GM23248 (cell line): ENCODE measurements around the gene CAPN2. TPM values are rescaled to one million over a fixed set of nuclear protein-coding genes. Genes with fewer than 3 reads are reported as not detected.

Source experiments
- DNase-seq: peaks from one replicate; pipeline ENCODE4 v3.0.0-alpha.2; 2015
- H2AFZ ChIP-seq: fragments of 200-600 bp; sonication (generic); 2 replicates; pipeline ENCODE4 v1.6.1; 2016; ENCODE audit warnings: antibody characterized with exemption
- H3F3A ChIP-seq: fragments of 200-600 bp; sonication (generic); 2 replicates; pipeline ENCODE4 v1.6.1; 2016; ENCODE audit warnings: mild to moderate bottlenecking, antibody characterized with exemption, mixed run types; ENCODE audit not compliant: insufficient read depth
- H3K27ac ChIP-seq: fragments of 200-600 bp; sonication (generic); 2 replicates; pipeline ENCODE4 v1.5.1; 2016; ENCODE audit warnings: mild to moderate bottlenecking
- H3K27me3 ChIP-seq: fragments of 200-600 bp; sonication (generic); replicated peaks from 2 replicates; pipeline ENCODE4 v1.6.1; 2016; ENCODE audit warnings: mild to moderate bottlenecking; ENCODE audit not compliant: insufficient read depth
- H3K36me3 ChIP-seq: fragments of 200-600 bp; sonication (generic); 2 replicates; pipeline ENCODE4 v1.6.1; 2016; ENCODE audit warnings: low read depth, mild to moderate bottlenecking
- H3K4me1 ChIP-seq: fragments of 200-600 bp; sonication (generic); 2 replicates; pipeline ENCODE4 v1.6.1; 2016; ENCODE audit warnings: mild to moderate bottlenecking; ENCODE audit not compliant: insufficient read depth
- H3K4me2 ChIP-seq: fragments of 200-600 bp; sonication (generic); one replicate; pipeline ENCODE4 v1.6.1; 2016; ENCODE audit warnings: mild to moderate bottlenecking; ENCODE audit not compliant: unreplicated experiment
- H3K4me3 ChIP-seq: fragments of 200-600 bp; sonication (generic); 2 replicates; pipeline ENCODE4 v1.5.1; 2016; ENCODE audit warnings: mild to moderate bottlenecking
- H3K79me2 ChIP-seq: fragments of 200-600 bp; sonication (generic); 2 replicates; pipeline ENCODE4 v1.6.1; 2016; ENCODE audit warnings: mild to moderate bottlenecking; ENCODE audit not compliant: insufficient read depth
- H3K9ac ChIP-seq: fragments of 200-600 bp; sonication (generic); 2 replicates; pipeline ENCODE4 v1.6.1; 2016; ENCODE audit warnings: mild to moderate bottlenecking
- H3K9me2 ChIP-seq: fragments of 200-600 bp; sonication (generic); 2 replicates; pipeline ENCODE4 v1.6.1; 2016; ENCODE audit warnings: mixed run types, mild to moderate bottlenecking, moderate library complexity; ENCODE audit not compliant: insufficient read depth
- H3K9me3 ChIP-seq: fragments of 200-600 bp; sonication (generic); one replicate; pipeline ENCODE4 v1.6.1; 2017; ENCODE audit warnings: low read depth
- H4K20me1 ChIP-seq: fragments of 200-600 bp; sonication (generic); 2 replicates; pipeline ENCODE4 v1.6.0; 2016; ENCODE audit not compliant: insufficient read depth
- EZH2 ChIP-seq: fragments of 200-600 bp; sonication (generic); IDR thresholded peaks from 2 replicates; pipeline ENCODE4 v1.6.1; 2018; ENCODE audit warnings: antibody characterized with exemption, mild to moderate bottlenecking; ENCODE audit not compliant: insufficient read depth, poor library complexity, severe bottlenecking
- EZH2phosphoT487 ChIP-seq: fragments of 200-600 bp; sonication (generic); IDR thresholded peaks from 2 replicates; pipeline ENCODE4 v1.6.1; 2018; ENCODE audit warnings: antibody characterized with exemption, moderate library complexity, mild to moderate bottlenecking, low read depth; ENCODE audit not compliant: insufficient read depth
- WGBS, 2 experiments: methylation state at CpG; one replicate each; pipeline ENCODE4 v1.1.6; 2015 to 2017; ENCODE audit warnings: low lambda C conversion rate in 2 of 2, low coverage in 1 of 2; ENCODE audit errors: missing lambda C conversion rate in 2 of 2; 5-methylcytosine and 5-hydroxymethylcytosine counted together
- in situ Hi-C: fragments of 300-500 bp; cut with MboI; formaldehyde crosslinking; loops from 2 replicates; pipeline ENCODE4 v1.15.0; 2020
- polyA plus RNA-seq: library from polyadenylated mRNA; unstranded; fragments of >200 nt; fragmentation: Nextera tagmentation; extraction: Ambion mirVana; gene quantifications from 2 replicates; pipeline ENCODE4 v1.2.1, GENCODE V29; 2016
- total RNA-seq: library from RNA; depleted of rRNA; stranded (reverse); fragments of >200 nt; shearing (Covaris generic); gene quantifications from 2 replicates; pipeline ENCODE4 v1.2.3, GENCODE V29; 2014

CAPN2 gene
- total and polyA plus RNA-seq, 2 experiments from 2014 or later, result 214 to 261 TPM

DNA sequence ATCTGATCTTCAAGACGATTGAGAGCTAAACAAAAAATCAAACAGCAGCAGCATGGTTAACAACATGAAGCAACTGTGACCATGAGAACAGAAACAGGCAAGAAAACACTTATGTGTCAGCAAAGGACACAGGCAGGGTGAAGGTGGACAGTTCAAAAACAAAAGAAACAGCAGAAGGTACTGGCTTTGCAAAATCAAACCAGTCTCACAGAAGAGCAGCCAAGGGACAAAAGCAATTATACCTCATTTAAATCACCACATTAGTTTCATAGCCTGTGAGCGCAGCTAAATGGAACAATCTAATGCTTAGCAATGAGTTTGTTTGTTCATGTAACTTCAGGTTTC lies 59.1 kb downstream of the CAPN2 start:
- no peaks in the 10 kb centered on the region for H4K20me1 ChIP-seq
- H3K9me3 ChIP-seq, result no peaks in the 10 kb centered on the region
- H3K27me3 ChIP-seq, result no peaks in the 10 kb centered on the region
- H3F3A ChIP-seq, result peaks cover 68% of the 10 kb centered on the region
- H3K27ac ChIP-seq, result peak overlapping the region; percentile 89
- peak overlapping the region; percentile 69 for H3K9ac ChIP-seq
- TF ChIP-seq EZH2phosphoT487 (no peak), EZH2 (no peak)
- peaks cover 45% of the 10 kb centered on the region for H3K36me3 ChIP-seq
- no peak overlapping the region for H2AFZ ChIP-seq
- H3K9me2 ChIP-seq, result no peaks in the 10 kb centered on the region
- peaks cover 53% of the 10 kb centered on the region for H3K4me1 ChIP-seq
- 74 to 76% methylated on average over 2 of the region's 2 CpGs for WGBS, 2 experiments
- DNase-seq, result no peak
- H3K79me2 ChIP-seq, result 0 out of 2 replicates have a peak, but pooled peaks cover 5% of the 10 kb centered on the region
- in situ Hi-C loops, result no loop called here
- peak overlapping the region; percentile 75 for H3K4me2 ChIP-seq
- H3K4me3 ChIP-seq, result peak overlapping the region; percentile 54

DNA sequence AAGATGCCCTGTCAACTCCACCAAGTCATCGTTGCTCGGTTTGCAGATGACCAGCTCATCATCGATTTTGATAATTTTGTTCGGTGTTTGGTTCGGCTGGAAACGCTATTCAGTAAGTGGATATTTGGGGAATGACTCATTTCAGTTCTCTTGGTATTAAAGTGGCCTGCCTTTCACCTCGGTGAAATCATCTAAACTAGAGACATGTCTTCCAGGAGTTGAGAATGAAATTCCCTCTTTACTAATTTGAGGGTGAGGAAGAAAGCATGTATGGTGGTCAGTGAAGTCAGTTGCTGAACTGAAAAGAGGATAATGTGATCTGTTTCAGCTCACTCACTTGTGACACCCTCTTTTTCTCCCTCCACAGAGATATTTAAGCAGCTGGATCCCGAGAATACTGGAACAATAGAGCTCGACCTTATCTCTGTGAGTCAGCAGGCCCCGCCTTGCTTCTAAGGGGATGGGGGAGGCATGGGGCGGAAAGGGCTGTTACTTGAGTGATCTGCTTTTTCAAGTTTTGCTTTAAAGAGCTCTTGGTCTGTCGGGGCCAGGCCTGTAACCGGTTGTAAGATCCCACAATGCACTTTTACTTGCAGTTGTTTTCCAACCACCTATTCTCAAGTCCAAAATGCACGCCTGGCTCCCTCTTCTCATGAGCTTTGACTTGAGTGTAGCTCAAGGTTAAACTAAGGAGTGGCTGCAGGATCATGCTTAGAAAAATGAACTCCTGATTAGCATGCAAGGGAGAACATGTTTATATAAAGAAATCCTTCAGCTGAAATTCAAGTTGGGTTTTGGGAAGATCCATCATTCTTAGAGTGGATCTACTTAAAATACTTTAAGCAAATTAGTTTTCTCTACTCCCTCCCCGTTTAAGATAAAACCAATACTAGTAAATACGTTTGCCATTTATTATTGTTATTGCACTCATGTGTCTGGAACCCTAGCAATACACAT lies 59.8 kb downstream of the CAPN2 start:
- Histone ChIP-seq H3K4me2 (peak overlapping the region; percentile 75), H3F3A (peaks cover 71% of the 10 kb centered on the region), H3K27me3 (no peaks in the 10 kb centered on the region), H3K4me1 (peaks cover 56% of the 10 kb centered on the region), H4K20me1 (no peaks in the 10 kb centered on the region), H3K79me2 (0 out of 2 replicates have a peak, but pooled peaks cover 5% of the 10 kb centered on the region), H3K9me3 (no peaks in the 10 kb centered on the region), H3K36me3 (peaks cover 45% of the 10 kb centered on the region), H3K27ac (peak overlapping the region; percentile 89), H2AFZ (0 out of 2 replicates have a peak overlapping the region, but pooled peaks have one; percentile 12), H3K4me3 (peak overlapping the region; percentile 54), H3K9ac (peak overlapping the region; percentile 69), H3K9me2 (no peaks in the 10 kb centered on the region)
- in situ Hi-C loops, result no loop called here
- DNase-seq, result peak; percentile 90
- TF ChIP-seq EZH2phosphoT487 (no peak), EZH2 (no peak)
- 24 to 25% methylated on average over 16 of the region's 16 CpGs for WGBS, 2 experiments

DNA sequence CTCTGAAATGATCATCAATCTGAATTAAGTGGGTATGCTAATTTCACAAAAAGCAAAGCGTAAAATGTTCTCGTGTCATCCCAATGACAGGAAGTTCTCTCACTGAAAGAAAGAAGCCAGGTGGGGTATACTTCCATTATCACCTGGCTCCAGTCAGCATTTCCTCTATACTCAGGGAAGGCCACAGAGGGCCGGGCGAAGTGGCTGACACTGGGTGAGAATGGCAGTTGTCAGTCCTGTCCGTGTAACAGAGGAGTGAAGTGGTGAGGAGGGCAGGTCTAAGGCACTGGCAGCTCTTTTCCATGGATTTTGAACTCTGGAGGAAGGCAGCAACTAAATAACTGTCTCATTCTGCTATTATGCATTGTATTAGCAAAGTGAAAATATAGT lies 60.4 kb downstream of the CAPN2 start:
- Histone ChIP-seq H3K4me2 (no peak overlapping the region), H3K9ac (no peak overlapping the region), H4K20me1 (no peaks in the 10 kb centered on the region)

DNA sequence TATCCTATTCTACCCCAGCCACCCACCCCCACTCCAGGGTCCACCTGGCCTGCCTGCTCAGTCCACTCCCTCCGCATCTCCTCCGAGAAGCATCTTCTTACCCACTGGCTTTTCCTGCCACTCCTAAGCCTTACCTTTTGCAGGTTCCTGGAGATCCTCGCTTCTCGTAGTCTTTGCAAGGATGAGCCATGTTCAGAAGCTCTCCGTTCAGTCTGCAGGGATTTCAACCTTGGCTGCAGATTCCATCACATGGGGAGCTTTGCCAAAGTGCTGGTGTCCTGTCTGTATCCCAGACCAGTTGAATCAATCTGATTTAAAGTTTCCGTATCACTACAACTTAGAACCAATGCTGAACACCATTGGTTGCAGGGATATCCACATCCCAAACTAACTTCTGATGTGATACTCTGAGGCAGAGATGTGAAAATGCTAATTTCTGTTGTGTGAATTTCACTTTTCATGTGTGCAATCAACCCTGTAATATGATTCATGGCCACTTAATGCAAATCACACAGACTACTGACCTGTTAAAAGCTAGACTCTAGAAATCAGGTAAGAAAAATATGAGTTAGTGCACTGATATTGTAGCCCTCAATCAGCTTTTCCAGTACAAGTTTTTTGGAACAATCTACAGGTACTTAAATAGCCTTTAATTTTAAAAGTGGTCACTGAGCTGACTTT lies 61.9 kb downstream of the CAPN2 start:
- in situ Hi-C loops, result no loop called here
- TF ChIP-seq EZH2, result no peak
- TF ChIP-seq EZH2phosphoT487, result no peak
- peaks cover 56% of the 10 kb centered on the region for H3K4me1 ChIP-seq
- H4K20me1 ChIP-seq, result no peaks in the 10 kb centered on the region
- H3K27me3 ChIP-seq, result no peaks in the 10 kb centered on the region
- no peak overlapping the region for H3K4me3 ChIP-seq
- H3K9ac ChIP-seq, result peak overlapping the region; percentile 7; the same call in 1 of the 2 replicates
- H3K36me3 ChIP-seq, result peaks cover 52% of the 10 kb centered on the region
- no peaks in the 10 kb centered on the region for H3K9me2 ChIP-seq
- H2AFZ ChIP-seq, result no peak overlapping the region
- H3K9me3 ChIP-seq, result no peaks in the 10 kb centered on the region
- peaks cover 76% of the 10 kb centered on the region for H3F3A ChIP-seq
- H3K4me2 ChIP-seq, result peak overlapping the region; percentile 12
- H3K27ac ChIP-seq, result peak overlapping the region; percentile 40; the same call in 1 of the 2 replicates
- WGBS, 2 experiments, result 94 to 95% methylated on average over 6 of the region's 6 CpGs
- H3K79me2 ChIP-seq, result 0 out of 2 replicates have a peak, but pooled peaks cover 5% of the 10 kb centered on the region
- DNase-seq, result no peak

More for the DNA sequence above, 60.4 kb downstream of the CAPN2 start:
- Histone ChIP-seq H3K4me3 (no peak overlapping the region), H3K27ac (peak overlapping the region; percentile 89), H2AFZ (no peak overlapping the region), H3K9me3 (no peaks in the 10 kb centered on the region), H3K4me1 (peaks cover 56% of the 10 kb centered on the region), H3K27me3 (no peaks in the 10 kb centered on the region), H3K79me2 (0 out of 2 replicates have a peak, but pooled peaks cover 5% of the 10 kb centered on the region), H3F3A (peaks cover 71% of the 10 kb centered on the region), H3K9me2 (no peaks in the 10 kb centered on the region), H3K36me3 (peaks cover 45% of the 10 kb centered on the region)
- DNase-seq, result no peak
- WGBS, 2 experiments, result 95 to 100% methylated on average over 5 of the region's 5 CpGs
- TF ChIP-seq EZH2 (no peak), EZH2phosphoT487 (no peak)
- in situ Hi-C loops, result no loop called here
